Iris pigment epithelial cell (primary cell): ENCODE results near the gene LECT2.

ENCODE experiments used
- DNase-seq: peaks from one replicate; pipeline ENCODE4 v3.0.0-alpha.2; 2011; ENCODE audit warnings: low read depth

Gene LECT2

GRCh38 chr5:135978212-135978631 lies 23.4 kb upstream of the LECT2 start:
- DNase-seq: no peak

DNA sequence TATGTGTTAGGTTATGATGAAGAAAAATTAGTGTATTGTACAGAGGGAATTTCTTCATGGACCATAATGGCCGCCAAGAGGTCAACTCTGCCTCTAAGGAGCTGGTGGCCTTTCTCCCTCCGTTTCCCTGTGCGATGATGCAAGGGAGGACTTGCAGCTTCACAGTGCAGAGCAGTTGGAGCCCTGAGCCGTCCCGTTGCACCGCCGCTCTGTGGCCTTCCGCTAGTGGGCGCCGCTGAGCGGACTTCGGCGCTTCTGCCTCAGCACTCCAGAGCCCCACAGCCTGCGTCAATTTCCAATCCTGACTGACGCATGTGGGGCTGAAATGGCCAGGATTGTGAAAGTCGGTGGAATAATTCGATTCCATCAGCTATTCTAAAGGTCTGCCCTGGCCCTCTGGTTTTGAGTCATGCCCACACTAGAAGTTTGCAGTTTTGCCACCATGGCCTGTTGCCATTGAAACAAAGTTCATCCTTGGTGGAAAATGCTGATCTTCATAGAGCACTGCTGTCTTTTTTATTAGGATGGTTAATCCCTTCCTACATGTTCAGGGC lies 22.7 kb upstream of the LECT2 start:
- peak; percentile 39 for DNase-seq

GRCh38 chr5:135976216-135976615 lies 21.4 kb upstream of the LECT2 start:
- DNase-seq: no peak

DNA sequence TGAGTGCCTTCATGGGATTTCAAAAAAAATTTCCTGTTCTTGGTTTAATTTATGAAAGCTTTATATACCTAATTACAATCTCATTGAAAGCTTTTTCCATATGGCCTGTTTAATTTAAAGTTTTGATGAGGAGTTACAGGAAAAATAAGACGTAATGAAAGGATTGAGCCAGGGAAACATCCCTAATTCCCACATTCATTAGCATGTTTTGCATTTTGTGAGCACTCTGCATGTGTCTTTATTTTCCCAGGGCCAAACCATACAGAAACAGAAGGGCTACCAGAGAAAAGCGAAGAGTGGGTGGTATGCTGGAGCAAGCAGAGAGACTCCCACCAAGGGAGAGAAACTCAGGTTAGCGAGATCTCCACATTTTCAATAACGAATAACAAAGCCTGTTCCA lies 20.3 kb upstream of the LECT2 start:
- DNase-seq: no peak

DNA sequence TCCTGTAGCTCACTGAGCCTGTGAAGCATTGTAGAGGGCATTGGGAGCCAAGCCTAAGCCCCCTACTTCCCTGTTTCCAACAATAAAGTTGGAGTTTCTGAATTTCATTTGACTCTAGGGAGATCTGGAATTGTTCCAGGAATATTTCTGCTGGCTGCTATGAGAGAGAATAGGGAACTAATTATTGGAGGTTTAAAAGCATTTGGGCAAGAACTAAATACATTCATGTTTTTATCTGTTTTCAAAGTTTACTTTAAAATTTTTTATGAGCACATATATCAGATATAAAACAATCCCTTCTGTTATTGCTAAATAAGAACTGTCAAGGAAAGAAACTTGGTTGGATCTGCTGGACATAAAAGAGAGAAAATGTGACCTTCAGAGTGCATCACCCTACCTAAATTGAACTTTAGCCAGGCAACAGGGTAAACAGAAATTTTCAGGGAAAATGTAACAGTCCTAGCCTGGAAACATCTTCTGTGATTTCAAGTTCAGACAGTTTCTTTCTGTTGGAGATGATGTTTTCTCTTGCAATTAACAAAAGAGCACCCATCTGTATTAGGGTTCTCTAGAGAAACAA lies 19.3 kb upstream of the LECT2 start:
- DNase-seq: no peak

DNA sequence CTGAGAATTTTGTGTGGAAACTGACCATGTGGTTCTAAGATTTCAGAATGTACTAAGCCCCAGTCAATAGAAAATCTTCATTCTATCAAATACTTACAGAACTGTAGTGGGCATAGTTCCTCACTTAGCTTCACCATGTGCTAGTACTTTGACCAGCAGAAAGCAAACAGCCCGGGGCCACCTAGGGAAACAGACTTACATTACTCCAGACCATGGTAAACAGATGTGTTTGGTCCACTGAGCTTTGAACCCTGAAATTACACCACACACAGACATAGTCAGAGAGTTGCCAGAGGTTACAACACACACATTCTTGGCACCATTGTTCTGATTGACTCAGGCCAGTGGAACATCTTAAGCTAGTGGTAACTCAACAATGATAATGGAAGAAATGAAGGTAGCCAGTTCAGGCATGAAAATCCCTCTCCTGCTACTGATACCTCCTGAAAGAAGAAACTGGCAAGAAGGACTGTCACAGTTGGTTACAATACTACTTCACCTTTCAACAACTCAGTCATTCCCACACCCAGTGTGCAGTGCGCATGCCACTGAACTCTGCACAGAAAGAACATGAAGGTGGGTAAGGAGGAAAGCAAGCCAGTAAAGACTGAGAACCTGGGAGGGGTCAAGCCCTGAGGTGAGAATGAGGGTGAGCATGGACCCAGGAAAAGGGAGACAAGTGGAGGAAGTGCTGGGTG lies 18.7 kb upstream of the LECT2 start:
- peak; percentile 93 for DNase-seq

DNA sequence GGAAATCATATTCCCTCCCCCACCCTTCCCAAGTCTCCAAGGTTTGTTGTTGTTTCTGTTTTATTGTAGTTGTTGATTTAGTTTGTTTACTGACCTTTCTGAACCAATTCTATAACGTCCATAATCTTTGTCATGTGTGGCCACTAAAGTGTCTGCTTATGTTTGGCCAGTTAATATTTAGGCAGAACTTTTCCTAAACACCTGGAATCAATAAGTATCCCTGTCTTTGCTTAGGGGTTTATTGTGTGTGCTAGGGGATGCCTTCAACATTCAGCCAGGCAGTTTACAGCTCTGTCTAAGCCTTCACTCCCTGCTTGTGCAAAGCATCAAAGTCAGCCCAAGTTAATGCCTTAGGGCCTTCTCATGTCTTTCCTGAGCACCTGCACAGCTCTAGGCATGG lies 16.9 kb upstream of the LECT2 start:
- DNase-seq: no peak

GRCh38 chr5:135966790-135967189 lies 12.0 kb upstream of the LECT2 start:
- DNase-seq: no peak

GRCh38 chr5:135966165-135966564 lies 11.4 kb upstream of the LECT2 start:
- DNase-seq: no peak

DNA sequence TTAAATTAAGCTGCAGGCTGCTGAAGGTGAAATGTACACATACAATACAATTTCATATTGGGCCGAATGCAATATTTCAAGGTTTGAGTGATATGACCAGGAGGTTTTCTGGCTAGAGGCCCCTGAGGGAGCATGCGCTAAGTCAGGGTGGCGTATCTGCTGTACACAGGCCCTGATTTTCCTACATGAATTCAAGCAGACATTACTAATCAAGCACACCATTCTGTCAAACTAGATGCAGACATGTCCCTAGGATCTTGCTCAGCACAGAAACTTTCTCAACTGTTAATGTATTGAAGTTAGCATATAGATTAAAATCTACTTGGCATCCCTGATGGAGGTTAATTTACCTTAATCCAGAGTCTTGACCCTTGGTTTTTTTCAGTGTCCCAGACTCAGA lies 10.7 kb upstream of the LECT2 start:
- DNase-seq: no peak

DNA sequence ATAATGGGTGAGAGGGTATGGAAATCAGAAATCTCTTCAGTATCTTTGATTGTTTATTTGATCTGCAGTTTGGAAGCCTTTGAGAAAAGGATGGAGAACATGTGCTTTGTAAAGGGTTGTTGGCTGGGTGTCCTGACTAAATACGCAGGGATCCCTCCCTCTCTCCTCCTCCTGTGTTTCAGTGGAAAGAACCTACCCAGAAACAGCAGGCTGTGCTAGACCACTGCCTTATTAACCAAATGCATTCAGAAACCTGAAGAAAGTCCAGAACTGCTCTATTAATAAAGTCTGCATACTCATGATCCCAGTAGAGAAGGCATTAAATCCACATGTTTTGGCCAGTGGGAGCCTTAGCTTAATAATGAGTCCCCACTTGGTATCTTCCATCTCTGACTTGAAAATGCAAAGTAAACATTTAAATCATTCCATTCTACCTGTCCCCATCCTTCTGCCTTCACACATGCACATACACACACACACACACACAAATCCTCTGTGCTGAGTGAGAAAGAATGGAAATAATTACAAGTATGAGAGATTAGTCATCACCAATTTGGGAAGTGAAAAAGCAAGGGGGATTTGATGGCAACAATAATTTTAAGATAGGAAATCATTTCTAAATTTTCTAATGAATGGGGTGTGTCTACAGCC lies 10.0 kb upstream of the LECT2 start:
- DNase-seq: peak; percentile 27

DNA sequence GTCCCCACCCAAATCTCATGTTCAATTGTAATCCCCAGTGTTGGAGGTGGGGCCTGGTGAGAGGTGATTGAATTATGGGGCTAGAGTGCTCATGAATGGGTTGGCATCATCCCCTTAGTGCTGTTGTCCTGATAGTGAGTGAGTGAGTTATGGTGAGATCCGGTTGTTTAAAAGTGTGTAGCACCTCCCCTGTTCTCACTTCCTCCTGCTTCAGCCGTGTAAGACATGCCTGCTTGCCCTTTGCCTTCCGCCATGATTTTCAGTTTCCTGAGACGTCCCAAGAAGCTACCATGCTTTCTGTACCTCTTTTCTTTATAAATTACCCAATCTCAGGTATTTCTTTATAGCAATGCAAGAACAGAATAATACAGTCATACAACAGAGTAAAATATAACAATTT lies 742 bp upstream of the LECT2 start:
- DNase-seq: no peak

DNA sequence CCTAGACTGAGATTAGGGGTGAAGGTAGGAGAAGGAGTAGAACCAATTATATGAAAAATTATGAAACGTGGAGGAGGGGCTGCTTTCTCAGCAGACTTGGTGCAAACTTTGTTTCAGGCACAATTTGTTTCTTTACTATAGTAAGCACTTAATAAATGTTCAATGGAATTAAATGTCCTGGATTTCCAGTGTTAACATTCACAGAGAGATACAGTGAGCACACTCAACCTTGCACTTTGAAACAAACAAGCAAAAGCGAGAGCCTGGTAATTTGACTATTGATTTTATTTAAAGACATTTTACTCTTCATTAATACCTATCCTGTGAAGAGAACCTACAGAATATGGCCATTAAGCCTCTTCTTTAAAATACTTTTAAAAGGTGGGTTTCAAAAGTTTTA lies 933 bp downstream of the LECT2 start:
- DNase-seq: no peak

DNA sequence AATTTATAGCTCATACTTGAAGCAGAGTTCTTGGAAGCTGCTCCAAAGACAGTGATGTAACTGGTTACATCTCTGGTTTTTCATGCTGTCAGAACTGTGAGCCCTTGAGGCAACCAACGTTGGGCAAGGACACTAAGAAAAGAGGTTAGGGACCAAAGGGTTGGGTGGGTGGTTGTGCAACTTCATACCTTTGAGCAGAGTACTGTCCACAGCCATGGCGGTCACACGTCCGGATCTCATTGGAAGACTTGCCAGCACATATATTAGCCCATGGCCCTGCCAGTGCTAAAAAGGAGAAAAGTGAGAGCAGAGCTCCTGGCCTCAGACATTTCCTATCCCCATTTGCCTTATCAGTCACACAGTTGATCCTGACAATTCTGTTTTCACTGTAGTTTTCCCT lies 2.1 kb downstream of the LECT2 start:
- no peak for DNase-seq

DNA sequence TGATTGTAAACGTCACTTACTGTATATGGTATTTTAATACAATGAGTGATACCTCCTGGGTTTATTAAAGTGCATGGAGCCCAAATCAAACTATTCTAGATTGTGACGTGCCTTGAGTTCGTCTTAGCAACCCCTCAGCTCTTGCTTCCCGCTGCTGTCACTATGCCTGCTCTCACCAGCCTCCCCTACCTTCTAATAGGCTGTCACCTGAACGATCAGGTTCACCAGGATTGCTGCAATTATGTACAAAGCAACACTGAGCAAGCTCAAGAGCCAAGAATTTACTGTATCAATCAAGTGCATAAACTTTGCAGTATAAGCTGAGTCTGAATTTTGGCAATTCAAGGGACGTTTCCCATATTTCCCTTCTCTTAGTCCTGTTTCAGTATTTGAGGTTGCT lies 3.0 kb downstream of the LECT2 start:
- no peak for DNase-seq

DNA sequence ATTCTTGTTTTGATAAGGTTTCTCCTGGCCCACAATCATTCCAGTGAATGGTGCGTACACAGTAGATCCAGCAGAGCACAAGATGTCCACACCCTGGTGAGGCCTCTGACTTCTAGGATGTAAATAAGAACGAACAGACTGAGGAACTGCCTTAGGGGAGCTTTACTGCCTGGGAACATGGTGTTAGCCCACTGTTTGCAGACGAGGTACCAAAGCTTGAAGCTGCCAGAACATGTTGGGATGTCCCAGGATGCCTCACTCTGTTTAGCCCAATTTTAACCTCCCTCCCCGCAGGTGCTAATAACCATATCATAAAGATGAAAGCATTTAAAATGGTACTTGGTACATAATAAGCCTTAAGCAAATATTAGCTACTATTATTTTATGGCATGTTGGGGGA lies 3.5 kb downstream of the LECT2 start:
- DNase-seq: no peak

GRCh38 chr5:135950611-135951010 lies 4.2 kb downstream of the LECT2 start:
- DNase-seq: peak; percentile 67

DNA sequence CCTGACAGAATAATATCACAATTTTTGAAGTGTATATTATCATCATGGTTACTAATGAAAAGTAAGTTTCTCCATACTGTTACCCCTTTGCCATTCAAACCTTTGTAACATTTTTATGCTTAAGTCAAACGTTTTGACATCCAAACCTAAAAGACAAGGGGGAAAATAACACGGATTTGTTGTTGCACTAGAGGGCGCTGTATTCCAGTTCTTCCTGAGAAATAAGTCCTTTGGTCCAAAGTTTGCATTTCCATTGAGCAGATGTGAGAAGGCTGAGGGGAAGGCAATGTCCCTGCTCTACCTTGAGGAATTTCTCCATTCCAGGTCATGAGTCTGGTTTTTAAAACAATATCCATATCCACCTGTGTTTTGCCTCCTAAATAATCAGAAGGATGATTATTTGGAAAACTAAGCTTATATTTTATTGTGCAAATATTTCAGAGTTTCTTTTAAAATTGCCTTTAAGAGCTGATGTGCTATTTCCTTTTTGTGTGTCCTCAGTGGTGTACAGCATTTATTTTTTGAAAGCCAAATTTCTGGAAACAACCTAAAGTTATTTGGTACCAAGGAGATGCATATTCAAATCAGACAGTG lies 9.7 kb downstream of the LECT2 start:
- DNase-seq: peak; percentile 85

GRCh38 chr5:135944564-135944963 lies 10.2 kb downstream of the LECT2 start:
- DNase-seq: no peak

DNA sequence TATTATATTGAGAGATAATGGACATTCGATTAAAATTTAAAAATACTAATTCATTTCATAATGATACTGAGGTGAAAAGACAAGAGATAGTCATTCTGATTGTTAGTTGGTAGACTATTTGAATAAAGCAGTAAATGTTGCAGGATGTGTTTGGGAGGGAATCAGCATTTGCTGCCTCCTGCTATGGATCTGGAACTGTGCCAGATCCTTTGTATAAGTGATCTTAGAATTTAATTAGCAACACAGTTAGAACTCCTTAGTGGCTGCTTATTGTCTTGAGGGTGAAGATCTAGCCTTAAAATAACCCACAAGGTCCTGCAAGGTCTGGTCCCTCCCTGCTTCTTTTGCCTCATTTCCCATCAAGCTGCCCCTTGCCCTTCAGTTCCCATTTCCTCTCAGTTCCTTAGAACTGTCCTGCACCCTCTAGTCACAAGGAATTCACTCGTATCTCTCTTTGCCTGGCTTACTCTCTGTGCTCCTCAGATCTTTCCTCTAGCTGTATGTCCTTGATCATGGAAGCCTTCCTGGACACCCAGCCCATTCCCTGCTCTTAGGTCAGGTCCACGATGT lies 12.5 kb downstream of the LECT2 start:
- DNase-seq: no peak

- no peak for DNase-seq
Measured at GRCh38 chr5:135941711-135942110, 13.1 kb downstream of the LECT2 start.

DNA sequence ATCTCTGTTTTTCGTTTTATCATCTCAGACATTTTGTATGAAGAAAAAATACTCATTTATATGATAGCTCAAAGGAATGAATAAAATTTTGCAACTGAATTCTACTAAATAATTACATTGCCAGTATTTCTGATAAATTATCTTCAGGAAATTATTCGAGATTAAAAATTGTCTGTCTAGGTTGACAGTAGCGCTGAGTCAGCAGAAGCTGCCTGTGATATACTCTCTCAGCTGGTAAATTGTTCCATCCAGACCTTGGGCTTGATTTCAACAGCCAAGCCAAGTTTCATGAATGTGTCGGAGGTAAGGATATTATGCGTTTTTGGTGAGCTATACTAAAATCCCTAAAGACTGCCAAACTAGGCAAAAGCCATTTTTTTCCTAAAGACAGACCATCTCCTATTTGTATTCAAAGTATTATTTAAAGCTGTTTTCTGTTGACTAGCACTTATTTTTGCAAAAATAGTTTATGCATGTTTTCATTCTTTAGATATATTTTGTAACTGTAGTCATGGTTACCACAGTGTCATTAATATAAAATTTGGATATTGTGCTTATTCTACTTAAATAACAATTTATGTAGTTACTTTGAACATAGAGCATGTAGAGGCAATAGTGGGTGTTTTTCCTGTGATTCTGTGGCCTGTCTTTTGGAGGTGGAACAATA lies 17.4 kb downstream of the LECT2 start:
- DNase-seq: no peak
